ENCODE results near the gene ELP4.

ELP4 gene

DNA sequence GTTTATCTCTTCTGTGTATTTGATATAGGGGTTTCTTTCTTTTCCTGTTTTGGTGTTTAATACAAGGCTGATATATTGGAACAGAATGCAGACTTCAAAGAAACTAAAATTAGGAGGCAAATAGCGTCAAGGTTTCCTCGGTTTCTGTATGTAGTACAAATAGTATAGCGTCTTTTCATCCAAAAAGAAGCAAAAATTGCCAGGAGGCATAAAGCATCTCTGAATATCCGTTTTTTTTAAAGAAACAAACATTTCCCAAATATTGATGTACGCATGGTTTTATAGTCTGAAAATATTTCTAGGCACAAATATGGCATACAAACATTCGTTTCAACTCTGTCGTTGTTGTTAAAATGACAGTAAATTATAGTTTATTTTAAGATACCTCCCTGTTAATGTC is 318.6 kb downstream of the ELP4 start:
- Histone ChIP-seq H3K27me3 (ENCODE audit: insufficient read depth, low read length, poor library complexity, severe bottlenecking) (no peaks in the 10 kb centered on the region), H3K9me3 (ENCODE audit: insufficient read depth, low read depth, low read length) (no peaks in the 10 kb centered on the region), H3K4me1 (ENCODE audit: insufficient read depth, low read length, poor library complexity, severe bottlenecking) (no peaks in the 10 kb centered on the region), H3K36me3 (ENCODE audit: insufficient read depth, low read length) (no peaks in the 10 kb centered on the region), H3K9me2 (replicated peaks; ENCODE audit: low read depth, low read length) (no peaks in the 10 kb centered on the region), H3K79me2 (ENCODE audit: insufficient read depth, low read length) (no peaks in the 10 kb centered on the region), H3F3A (ENCODE audit: low read depth) (no peaks in the 10 kb centered on the region), H3K4me2 (ENCODE audit: low read depth, low read length, poor library complexity, severe bottlenecking) (no peak overlapping the region), H2AFZ (ENCODE audit: low read length) (no peak overlapping the region), H3K4me3 (ENCODE audit: low read length, poor library complexity, severe bottlenecking) (no peak overlapping the region), H4K20me1 (ENCODE audit: insufficient read depth, low read length, poor library complexity, severe bottlenecking) (no peaks in the 10 kb centered on the region), H3K9ac (ENCODE audit: low read depth, low read length, poor library complexity, severe bottlenecking) (no peak overlapping the region)
- TF ChIP-seq, protein P1, sequence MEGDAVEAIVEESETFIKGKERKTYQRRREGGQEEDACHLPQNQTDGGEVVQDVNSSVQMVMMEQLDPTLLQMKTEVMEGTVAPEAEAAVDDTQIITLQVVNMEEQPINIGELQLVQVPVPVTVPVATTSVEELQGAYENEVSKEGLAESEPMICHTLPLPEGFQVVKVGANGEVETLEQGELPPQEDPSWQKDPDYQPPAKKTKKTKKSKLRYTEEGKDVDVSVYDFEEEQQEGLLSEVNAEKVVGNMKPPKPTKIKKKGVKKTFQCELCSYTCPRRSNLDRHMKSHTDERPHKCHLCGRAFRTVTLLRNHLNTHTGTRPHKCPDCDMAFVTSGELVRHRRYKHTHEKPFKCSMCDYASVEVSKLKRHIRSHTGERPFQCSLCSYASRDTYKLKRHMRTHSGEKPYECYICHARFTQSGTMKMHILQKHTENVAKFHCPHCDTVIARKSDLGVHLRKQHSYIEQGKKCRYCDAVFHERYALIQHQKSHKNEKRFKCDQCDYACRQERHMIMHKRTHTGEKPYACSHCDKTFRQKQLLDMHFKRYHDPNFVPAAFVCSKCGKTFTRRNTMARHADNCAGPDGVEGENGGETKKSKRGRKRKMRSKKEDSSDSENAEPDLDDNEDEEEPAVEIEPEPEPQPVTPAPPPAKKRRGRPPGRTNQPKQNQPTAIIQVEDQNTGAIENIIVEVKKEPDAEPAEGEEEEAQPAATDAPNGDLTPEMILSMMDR (conservative IDR thresholded peaks at IDR 0.05; ENCODE audit: low read length): no peak
- TF ChIP-seq EZH2phosphoT487 (IDR thresholded peaks at IDR 0.05; ENCODE audit: borderline replicate concordance): no peak

DNA sequence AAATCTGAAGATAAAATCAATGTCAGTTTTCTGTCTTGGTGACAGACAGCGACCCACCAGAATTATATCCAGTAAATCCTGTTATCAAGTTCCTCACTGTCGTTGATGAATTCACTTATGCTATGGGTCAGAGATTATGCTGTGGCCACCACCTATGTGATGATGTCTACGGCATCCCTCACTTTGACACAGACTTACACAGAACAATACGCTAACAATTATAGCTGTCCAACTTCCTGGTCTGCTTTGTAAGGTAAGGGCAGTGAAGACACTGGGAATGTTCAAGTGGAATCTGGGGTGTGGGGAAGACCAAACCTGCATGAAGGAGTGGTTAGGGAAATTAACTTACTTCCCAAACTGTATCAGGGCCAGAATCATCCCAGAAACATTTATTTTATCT is 320.8 kb downstream of the ELP4 start:
- Histone ChIP-seq H3K9me2 (replicated peaks; ENCODE audit: low read depth, low read length) (no peaks in the 10 kb centered on the region), H3K36me3 (ENCODE audit: insufficient read depth, low read length) (no peaks in the 10 kb centered on the region), H3K4me1 (ENCODE audit: insufficient read depth, low read length, poor library complexity, severe bottlenecking) (no peaks in the 10 kb centered on the region), H3K4me2 (ENCODE audit: low read depth, low read length, poor library complexity, severe bottlenecking) (no peak overlapping the region), H4K20me1 (ENCODE audit: insufficient read depth, low read length, poor library complexity, severe bottlenecking) (no peaks in the 10 kb centered on the region), H3K27me3 (ENCODE audit: insufficient read depth, low read length, poor library complexity, severe bottlenecking) (no peaks in the 10 kb centered on the region), H3K79me2 (ENCODE audit: insufficient read depth, low read length) (no peaks in the 10 kb centered on the region), H3K9ac (ENCODE audit: low read depth, low read length, poor library complexity, severe bottlenecking) (no peak overlapping the region), H2AFZ (ENCODE audit: low read length) (no peak overlapping the region), H3K9me3 (ENCODE audit: insufficient read depth, low read depth, low read length) (no peaks in the 10 kb centered on the region), H3F3A (ENCODE audit: low read depth) (no peaks in the 10 kb centered on the region), H3K4me3 (ENCODE audit: low read length, poor library complexity, severe bottlenecking) (no peak overlapping the region)
- no peak for TF ChIP-seq EZH2phosphoT487 (IDR thresholded peaks at IDR 0.05; ENCODE audit: borderline replicate concordance)
- TF ChIP-seq, protein P1 (conservative IDR thresholded peaks at IDR 0.05; ENCODE audit: low read length): no peak

DNA sequence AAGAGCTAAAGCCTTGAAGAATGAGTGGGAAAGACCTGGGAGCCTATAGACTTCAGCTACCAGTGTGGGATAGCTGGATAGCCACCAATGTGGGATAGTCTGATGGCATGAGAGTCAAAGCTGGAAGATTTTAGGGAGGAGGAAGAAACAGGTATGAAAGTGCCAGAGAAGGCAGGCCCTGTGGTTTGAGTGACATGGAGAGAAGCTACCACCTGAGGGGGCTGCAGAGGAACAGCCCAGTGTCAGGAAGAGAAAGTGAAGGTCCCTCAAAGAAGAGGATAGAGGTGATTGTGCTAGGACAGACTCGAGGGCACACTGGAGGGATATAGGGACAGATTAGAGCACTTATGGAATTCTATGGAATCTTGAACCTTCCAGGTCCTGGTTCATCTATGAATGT is 324.7 kb downstream of the ELP4 start:
- no peak overlapping the region for H3K4me3 ChIP-seq (ENCODE audit: low read length, poor library complexity, severe bottlenecking)
- peak overlapping the region; percentile 76; the same call in 1 of the 2 replicates for H2AFZ ChIP-seq (ENCODE audit: low read length)
- no peak overlapping the region for H3K9ac ChIP-seq (ENCODE audit: low read depth, low read length, poor library complexity, severe bottlenecking)
- H3K4me2 ChIP-seq (ENCODE audit: low read depth, low read length, poor library complexity, severe bottlenecking): peak overlapping the region; percentile 50
- H4K20me1 ChIP-seq (ENCODE audit: insufficient read depth, low read length, poor library complexity, severe bottlenecking): no peaks in the 10 kb centered on the region
- TF ChIP-seq EZH2phosphoT487 (IDR thresholded peaks at IDR 0.05; ENCODE audit: borderline replicate concordance): no peak
- TF ChIP-seq, protein P1 (conservative IDR thresholded peaks at IDR 0.05; ENCODE audit: low read length): peak; percentile 44; the same call in 1 of the 2 replicates
- H3F3A ChIP-seq (ENCODE audit: low read depth): no peaks in the 10 kb centered on the region
- H3K4me1 ChIP-seq (ENCODE audit: insufficient read depth, low read length, poor library complexity, severe bottlenecking): no peaks in the 10 kb centered on the region
- H3K36me3 ChIP-seq (ENCODE audit: insufficient read depth, low read length): no peaks in the 10 kb centered on the region
- H3K9me2 ChIP-seq (replicated peaks; ENCODE audit: low read depth, low read length): no peaks in the 10 kb centered on the region
- H3K79me2 ChIP-seq (ENCODE audit: insufficient read depth, low read length): no peaks in the 10 kb centered on the region
- no peaks in the 10 kb centered on the region for H3K27me3 ChIP-seq (ENCODE audit: insufficient read depth, low read length, poor library complexity, severe bottlenecking)
- H3K9me3 ChIP-seq (ENCODE audit: insufficient read depth, low read depth, low read length): no peaks in the 10 kb centered on the region
